Amygdala (tissue), 56 donors: ENCODE measurements around the gene SAMD14.

Experiments
- DNase-seq, 56 donors: peaks; one replicate each; lab custom pipeline; 2025; lab: John Stamatoyannopoulos, UW

SAMD14 gene

DNA sequence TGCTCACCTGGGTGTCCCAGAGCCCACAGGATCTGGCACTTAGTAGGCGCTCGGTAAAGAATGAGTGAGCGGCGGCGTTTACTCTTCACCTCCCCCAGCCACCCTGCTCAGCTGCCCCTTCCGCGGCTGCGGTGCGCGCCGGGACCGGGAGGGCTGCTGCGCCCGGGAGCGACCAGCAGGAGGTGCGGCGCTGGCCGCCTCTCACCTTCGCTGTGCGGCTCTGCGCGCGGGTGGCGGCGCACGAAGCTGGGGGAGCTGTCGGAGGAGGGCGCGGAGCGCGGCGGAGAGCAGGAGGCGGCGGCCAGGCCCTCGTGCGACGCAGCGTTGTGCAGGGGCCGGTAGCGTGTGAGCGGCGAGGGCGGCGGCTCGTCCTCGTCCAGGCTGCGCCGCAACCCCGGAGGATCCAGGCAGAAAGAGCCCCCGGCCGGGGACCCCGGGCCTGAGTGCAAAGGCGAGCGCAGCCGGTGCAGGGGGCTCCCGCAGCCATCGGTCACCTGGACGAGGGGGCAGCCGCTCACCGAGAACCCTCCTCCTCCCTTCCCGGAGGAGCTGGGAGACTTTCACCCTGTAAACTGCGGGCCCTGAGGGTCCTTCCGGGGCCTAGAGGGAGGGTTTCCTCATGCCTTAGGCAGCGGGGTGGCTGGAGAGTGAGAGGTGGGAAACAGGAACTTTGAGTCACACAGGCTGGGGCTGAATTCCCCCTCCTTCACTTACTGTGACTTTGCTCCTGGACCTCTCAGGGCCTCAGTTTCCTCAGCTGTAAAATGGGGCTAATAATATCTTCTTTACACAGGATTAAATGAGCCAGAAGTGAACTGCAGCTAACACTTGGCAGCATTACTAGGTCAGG, 12.5 kb downstream of the SAMD14 start:
- DNase-seq, result peak in 3 of 56 donors; percentile 25 to 36 (median 26)

DNA sequence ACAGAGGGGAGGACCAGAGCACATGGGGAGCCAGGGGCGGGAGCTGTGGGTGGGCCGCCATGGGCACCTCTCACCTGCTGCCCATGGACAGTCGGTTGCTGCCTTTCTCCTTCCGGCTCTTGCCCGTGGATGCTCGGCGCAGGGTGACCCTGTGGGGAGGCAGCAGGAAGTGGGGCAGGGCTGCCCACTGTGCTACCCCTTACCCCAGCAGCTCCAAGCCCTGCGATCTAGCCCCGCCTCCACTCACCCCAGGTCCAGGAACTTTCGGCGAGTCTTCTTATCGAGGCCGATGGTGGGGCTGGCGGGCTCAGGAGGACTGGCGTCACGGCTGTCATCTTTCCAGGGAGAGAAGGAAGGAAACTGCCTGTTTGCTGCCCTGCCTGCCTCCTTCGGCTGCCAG, 14.2 kb downstream of the SAMD14 start:
- DNase-seq, result no peak

DNA sequence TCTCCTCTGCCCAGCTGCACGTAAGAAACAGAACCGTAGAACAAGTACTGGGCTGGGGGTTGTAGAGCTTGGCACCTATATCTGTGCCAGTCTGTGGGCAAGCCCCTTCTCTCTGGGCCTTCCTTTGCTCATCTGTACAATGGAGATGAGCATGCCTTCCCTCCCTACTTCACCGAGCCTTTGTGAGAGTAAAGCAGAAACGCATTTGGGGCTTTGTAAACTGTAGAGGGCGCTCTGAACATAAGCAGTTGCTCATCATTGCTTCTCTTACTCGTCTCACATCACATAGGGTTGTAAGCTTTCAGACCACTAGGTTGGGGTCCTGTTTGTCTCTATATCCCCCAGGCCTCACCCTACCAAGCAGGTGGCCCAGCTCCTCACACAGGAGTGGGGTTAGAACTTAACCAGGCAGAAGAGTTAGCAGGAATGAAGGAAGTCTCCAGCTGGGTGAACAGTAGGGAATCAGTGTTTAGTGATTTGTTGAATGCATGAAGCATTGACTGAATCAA, 15.1 kb downstream of the SAMD14 start:
- DNase-seq, result peak in 9 of 56 donors; percentile 13 to 48 (median 28)

DNA sequence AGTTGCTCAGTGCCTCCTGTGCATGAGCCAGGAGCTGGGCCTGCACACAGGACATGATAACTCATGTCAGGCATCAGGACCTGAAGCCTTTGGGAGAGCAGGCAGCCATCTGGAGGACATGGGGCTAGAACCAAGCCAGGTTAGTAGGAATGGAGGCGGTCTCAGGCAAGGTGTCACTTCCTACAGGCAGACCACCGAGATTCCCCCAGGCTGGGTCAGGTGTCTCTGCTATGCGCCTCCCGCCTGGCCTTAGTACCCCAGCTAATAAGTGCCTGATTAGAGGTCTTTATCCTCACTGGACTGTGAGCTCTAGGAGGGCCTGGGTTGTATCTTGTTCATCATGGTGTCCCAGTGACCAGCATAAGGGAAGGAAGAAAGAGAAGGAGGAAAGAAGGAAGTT, 15.6 kb downstream of the SAMD14 start:
- no peak for DNase-seq

DNA sequence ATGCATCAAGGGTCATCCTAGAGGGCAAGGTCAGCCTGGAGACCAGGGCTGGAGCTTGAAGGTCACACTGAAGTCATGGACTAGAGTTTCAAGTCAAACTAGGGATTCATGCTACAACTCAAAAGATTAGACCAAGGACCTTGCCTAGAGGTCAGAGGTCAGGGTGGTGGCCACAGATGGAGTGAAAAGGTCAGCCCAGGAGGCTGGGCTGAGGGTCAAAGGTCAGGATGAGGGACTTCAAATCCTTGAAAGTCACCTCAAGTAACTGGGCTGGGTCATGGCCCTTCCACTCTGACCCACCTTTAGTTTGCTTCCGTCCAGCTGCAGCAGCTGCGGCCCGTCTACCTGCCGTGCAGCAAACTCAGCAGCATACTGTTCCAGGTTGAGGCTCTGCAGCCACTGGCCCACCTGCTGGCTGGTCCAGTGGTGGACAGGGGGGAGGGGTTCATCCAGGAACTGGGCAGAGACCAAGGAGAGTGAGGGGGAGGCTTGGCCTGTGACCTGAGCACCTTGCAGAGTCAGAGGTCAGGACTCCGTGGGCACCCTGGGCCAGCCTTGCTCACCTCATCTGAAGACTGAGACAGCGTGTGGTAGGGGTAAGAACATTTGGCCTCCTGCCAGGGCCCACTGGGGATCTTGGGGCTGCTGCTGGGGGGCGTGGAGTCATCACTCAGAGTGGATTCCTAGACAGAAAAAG, 16.2 kb downstream of the SAMD14 start:
- DNase-seq, result peak in 1 of 56 donors; percentile 34

DNA sequence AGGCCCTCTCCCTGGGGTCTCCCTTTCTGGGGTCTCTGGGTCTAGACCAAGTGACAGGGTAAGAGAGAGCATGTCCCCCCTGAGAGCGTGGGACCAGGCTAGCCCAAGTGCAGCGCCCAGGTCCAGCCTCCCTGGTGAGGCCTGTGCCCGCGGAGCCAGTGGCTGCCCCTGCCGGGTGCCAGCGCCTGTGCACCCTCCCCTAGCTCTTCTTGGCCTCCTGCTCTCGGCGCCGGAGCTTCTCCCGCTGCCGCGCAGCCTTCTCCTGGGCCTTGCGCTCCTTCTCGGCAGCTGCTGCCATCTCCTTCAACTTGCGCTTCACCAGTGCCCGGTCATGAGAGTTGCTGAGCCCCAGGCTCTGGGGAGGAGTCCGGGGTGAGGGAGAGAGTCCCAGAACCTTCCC, 17.3 kb downstream of the SAMD14 start:
- DNase-seq, result peak in 7 of 56 donors; percentile 6 to 38 (median 19)

DNA sequence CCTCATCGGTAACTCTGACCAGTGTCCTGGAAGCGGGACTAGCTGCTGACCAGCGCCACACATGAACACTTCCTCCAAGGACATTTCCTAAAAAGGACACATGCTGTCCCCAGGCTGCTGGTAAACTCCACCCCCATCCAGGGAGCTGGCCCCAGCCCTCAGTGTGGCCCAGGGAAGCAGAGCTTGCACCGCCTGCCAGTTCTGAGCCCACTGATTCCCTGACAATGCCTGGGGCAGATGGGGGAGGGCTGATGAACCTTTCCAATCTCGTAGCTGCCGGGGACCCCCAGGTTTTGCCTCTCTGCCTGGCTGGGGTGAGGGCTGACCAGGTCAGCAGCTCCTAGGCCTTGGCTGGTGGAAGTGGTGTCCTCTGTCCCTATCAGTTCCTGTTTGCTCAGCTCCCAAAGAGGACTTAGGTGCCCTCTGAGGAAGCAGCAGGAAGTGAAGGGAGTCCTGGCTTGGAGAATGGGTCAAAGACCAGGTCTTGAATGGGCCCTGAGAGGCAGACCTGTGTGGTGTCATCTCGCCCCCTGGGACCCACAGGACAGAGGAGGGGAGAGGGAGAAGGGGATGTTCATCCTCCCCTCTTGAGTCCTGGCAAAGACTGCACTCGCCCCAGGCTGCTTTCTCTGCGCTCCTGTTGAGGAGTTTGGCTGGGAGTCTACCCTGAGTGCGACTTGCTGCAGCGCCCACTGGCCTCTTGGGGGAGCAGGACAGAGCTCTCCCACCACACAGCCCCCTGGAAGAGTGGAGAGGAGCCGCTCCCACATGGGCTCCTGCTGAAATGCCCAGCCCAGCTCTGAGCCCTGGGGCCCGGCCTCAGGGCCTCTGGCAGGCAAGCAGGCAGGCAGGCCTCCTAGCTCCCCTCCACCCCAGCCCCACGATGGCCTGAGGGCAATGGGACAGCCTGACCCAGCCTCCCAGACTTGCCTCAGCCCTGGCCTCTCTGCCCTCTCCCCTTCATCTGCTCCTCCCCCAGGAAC, 18.0 kb downstream of the SAMD14 start:
- peak in 27 of 56 donors; percentile 13 to 72 (median 36) for DNase-seq

DNA sequence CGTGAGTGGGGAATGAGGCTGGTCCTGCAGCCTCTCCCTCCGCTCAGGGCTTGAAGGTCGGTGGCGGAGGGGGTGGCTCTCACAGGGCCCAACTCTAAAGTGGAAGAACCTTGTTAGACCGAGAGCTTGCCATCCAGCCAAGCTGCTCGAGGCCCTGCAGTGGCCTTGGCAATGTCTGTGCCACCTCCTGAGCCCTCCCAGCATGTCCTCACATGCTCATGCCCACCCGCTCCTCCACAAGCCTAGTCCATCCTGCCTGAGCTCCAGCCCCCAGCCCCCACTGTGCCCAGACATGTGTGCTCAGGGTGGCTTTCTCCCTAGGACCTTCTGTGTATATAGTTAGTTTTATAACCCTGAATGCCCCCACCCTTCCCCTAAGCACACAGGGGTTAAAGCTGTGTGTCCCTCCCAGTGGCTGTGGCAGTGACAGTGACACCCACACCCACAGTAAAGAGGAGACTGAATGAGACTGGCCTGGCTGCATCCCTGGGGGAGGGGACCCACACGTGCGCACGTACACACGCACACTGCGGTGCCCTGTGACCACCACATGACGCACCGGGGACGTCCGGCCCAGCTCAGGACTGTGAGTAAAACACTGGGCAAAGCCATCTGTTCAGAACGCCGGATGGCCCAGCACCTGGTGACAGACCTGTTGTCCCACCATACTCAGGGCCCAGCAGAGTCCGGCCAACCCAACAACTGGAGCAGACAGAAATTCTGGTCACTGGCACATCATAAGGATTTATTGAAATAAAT, 19.2 kb downstream of the SAMD14 start:
- no peak for DNase-seq

DNA sequence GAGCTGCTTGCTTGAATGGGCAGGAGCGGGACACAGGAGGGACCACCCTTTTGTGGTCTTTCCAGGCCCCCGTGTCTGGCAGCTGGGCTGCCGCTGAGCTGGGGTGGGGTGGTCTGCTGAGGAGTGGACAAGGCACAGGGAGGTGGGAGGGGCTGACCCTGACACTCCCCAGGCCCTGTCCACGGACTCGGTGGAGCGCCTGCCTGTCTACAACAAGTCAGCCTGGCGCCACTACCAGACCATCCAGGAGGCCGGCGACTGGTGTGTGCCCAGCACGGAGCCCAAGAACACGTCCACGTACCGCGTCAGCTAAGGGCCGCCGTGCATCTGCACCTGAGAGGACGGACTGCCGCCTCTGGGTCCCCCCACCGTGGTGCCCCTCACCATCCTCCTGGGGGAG, 20.2 kb downstream of the SAMD14 start:
- DNase-seq, result no peak

DNA sequence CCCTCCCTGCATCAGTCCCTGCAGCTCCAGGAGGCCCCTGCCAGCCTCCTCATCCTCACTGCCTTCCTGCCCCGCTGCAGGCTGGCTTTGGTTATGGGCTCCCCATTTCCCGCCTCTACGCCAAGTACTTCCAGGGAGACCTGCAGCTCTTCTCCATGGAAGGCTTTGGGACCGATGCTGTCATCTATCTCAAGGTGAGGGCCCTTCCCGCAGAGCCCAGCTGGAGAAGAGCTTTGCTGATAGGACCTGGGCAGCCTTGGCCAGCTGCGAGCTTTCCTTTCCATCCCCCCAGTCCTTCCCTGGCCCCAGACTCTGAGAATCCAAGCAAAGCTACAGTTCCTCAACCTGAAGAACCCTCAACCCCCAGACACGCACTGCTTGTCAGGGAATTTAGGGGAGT, 20.8 kb downstream of the SAMD14 start:
- DNase-seq, result no peak

DNA sequence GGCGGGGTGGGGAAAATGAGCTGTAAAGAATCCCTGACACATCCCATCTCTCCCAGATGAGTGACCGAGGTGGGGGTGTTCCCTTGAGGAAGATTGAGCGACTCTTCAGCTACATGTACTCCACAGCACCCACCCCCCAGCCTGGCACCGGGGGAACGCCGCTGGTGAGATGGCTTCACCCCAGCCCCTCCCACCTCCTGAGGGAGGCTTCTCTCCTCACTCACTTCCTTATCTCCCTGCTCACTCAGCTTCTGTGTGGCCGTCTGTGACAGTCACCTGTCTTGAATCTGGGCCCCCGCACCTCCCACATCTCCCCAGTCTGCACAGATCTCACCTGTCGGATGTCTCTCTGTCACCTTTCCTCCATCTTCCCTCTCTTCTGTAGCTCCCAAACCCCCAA, 21.4 kb downstream of the SAMD14 start:
- DNase-seq, result no peak

DNA sequence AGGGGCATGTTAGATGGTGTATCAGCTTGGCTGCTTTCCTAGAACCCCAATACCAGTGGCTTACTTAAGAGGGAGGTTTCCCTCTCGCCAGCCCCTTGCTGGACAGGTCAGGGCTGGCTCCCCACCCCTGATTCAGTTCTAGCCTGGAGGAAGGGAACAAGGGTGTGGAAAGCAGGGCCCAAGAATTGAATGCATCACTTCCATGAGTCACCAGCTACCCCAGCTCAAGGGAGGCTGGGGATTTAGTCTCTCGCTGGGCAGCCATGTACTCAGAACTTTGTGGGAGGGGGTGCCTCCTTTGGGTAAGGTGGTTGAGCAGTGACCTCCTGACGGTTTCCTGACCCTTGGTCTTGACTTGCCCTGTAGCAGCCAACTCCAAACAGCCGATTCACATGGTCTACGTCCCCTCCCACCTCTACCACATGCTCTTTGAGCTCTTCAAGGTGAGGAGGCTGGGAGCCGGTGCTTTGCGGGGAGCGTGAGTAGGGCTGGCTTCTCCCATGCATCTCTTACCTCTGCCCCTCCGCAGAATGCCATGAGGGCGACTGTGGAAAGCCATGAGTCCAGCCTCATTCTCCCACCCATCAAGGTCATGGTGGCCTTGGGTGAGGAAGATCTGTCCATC, 22.1 kb downstream of the SAMD14 start:
- DNase-seq, result no peak

DNA sequence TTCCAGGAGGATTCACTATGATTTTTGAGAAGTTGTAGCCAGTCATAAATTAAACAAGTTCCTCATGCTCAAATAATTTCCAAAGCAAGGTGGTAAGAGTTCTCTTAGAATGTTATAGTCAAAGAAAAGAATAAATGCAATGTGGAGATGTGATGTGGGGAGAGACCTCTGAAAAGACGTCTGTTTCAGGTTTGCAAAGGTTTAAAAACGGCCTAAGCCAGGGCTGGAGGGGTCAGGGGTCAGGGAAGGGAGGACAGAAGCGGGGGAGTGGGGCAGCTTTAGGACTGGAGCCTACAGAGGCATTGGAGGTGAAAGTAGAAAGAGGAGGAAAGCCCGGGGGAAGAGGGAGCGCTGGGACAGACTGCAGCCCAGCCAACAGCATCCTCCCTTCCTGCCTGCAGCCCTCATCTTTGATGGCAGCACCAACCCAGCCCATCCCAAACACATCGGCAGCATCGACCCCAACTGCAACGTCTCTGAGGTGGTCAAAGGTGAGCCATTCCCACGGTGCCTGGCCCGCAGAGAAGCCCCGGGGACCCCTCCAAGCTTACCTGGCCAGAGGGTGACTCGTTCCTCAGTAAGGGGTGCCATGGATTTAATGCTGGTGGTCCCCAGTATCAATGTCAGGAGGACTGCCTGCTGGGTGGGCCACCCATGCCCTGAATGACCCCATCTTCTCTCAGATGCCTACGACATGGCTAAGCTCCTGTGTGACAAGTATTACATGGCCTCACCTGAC, 23.4 kb downstream of the SAMD14 start:
- no peak for DNase-seq

DNA sequence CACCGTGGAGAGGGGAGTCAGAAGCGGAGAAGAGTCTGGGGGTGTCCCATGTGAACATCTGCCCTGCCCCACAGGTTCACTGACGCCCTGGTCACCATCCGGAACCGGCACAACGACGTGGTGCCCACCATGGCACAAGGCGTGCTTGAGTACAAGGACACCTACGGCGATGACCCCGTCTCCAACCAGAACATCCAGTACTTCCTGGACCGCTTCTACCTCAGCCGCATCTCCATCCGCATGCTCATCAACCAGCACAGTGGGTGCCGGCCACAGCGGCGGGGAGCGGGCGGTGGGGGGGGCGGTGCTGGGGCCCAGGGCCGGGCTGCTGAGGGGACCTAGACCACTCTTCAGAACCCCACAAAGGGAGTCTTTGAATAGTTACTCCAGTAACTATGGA, 24.1 kb downstream of the SAMD14 start:
- no peak for DNase-seq

DNA sequence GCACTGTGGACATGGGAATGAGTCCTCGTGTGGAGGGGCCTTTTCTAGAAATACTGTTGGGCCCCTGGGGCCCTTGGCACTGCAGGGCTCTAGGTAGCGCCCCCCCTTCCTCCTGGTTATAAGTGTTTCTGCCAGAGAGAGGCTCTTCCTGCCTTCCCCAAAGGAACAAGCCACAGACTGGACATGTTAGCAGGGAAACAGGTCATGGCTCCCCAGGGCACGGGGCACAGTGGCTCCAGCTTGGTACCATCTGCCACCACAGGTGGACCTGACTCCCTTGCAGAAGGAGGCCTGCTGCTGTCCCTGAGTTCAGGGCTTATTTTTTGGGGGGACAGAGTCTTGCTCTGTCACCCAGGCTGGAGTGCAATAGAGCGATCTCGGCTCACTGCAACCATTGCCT, 26.0 kb downstream of the SAMD14 start:
- no peak for DNase-seq

DNA sequence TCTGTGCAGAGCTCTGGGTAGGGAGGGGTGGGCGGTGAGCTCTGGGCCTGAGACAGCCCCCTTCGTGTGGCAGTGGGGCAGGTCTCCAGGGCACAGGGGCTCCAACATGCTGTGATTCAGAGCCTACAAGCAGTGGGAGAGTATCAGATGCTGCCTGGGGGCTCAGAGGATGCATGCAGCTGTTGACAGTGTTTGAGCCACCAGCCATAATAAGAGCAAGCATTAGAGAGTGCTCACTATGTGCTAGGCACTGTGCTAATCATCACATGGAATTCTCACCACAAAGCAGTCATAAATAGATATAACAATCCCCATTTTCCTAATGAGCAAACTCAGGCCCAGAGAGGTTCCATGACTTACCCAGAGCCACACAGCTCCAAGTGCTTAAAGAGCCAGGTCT, 26.7 kb downstream of the SAMD14 start:
- DNase-seq, result no peak

DNA sequence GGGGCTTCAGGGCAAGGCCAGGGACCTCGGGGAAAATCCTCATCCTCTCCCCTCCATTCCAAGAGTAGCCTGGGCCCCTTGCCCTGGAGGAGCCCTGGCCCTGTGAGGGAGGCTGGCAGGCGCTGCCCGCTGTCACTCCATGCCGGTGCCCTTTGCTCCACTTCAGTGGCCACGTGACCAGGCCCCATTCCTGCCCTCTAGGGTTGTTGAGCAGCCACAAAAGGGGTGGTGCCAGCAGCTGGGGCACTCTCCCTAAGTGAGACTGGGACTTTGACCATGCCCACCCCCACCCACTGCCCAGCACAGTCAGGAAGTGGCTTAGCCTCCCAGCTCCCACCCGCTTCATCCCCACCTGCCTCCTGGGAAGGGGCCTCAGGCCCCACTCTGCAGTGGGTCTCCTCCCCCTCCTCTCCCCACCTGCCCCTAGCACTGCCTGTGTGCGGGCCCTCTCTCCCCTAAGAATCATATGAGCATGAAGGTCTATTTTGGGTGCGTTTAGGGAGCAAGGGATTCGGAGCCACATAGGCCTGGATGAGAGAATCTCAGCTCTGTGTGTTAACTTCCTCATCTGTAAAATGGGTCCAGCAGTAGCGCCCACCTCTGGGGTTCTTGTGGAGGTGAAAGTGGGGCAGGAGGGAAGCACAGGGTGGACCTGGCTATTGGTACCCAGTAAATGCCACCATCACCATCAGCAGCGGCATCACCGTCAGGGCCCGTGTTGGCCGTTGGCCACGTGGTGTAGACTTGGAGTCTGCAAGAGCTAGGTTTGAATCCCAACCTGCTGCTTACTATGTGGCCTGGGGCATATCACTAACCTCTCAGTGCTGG, 27.6 kb downstream of the SAMD14 start:
- peak in 38 of 56 donors; percentile 8 to 83 (median 55) for DNase-seq
